Lower leg skin (tissue), 3 donors: ENCODE data around the gene NKD1.

Experiments
- POLR2A ChIP-seq, 2 donors: fragments of 450-650 bp; IDR thresholded peaks; one replicate each; pipeline ENCODE4 v1.6.1; 2016 to 2017; ENCODE audit warnings: antibody characterized with exemption in 2 of 2, mild to moderate bottlenecking in 1 of 2, moderate library complexity in 1 of 2
- TF ChIP-seq, protein P1 (sequence below), 3 donors: fragments of 450-650 bp; IDR thresholded peaks; one replicate each; pipeline ENCODE4 v1.5.1; 2016; ENCODE audit warnings: antibody characterized with exemption in 3 of 3, mild to moderate bottlenecking in 3 of 3, moderate library complexity in 2 of 3

DNA sequence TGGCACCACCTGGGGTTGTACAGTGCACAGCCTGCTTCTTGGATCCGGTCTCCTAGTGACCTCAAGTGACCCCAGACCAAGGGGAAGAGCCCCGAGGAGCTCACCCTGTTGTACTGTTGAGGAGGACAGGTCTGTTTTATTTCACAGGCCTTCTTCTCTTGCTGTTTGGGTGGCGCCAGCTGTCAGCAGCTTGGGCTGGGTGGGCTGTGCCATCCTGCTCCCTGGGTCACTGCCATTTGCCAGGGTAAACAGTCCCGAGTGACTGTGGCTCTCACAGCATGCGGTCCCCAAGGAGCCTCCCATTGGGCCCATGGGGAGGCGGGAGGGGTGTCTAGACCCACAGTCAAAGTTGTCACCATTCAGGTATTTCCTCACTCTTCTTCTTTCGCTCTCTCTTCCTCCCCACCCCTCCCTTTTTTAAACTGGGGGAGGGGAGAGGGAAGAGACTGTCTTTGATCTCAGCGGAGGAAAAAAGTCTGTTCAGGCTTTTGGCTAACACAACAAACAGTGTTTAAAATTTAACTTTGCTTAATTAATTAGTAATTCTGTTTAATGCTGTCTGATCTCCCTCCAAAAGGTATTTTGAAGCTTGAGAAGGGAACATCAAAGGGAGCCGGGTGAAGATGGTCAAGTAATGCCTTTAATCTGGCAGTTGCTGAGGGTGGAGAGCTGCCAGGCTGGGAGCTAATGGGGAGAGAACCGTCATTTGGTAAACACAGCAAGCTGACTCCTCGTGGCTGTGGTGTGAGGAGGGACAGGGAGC lies 68.9 kb downstream of the NKD1 start:
- no peak for TF ChIP-seq POLR2A (IDR thresholded peaks at IDR 0.05)
- TF ChIP-seq, protein P1, sequence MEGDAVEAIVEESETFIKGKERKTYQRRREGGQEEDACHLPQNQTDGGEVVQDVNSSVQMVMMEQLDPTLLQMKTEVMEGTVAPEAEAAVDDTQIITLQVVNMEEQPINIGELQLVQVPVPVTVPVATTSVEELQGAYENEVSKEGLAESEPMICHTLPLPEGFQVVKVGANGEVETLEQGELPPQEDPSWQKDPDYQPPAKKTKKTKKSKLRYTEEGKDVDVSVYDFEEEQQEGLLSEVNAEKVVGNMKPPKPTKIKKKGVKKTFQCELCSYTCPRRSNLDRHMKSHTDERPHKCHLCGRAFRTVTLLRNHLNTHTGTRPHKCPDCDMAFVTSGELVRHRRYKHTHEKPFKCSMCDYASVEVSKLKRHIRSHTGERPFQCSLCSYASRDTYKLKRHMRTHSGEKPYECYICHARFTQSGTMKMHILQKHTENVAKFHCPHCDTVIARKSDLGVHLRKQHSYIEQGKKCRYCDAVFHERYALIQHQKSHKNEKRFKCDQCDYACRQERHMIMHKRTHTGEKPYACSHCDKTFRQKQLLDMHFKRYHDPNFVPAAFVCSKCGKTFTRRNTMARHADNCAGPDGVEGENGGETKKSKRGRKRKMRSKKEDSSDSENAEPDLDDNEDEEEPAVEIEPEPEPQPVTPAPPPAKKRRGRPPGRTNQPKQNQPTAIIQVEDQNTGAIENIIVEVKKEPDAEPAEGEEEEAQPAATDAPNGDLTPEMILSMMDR (IDR thresholded peaks at IDR 0.05), result no peak
